NCI-H524 treated with DMSO at 0.1 percent for 48 hours (cell line): ENCODE results near the gene TUNAR.

ENCODE experiments used
- DNase-seq: peaks from one replicate; lab custom pipeline; 2025; lab: John Stamatoyannopoulos, UW

TUNAR gene

DNA sequence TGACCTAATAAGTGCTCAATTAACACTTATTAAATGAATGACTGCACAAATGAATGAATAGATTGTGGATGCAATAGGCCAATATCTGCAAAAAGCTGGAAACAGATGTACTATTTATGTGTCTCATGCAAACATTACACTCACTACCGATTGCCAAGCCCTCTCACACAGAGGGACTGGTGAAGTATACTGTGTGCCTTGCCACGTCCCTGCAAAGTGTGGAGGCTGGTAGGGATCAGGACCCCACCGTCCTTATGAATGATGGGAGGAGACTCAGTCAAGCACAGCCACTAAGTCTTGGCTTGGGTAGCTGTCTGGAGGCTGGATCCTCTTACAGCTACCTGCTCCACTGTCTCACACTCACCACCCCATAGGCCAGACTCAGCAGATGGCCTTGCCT, 3.9 kb upstream of the TUNAR start:
- DNase-seq, result no peak

DNA sequence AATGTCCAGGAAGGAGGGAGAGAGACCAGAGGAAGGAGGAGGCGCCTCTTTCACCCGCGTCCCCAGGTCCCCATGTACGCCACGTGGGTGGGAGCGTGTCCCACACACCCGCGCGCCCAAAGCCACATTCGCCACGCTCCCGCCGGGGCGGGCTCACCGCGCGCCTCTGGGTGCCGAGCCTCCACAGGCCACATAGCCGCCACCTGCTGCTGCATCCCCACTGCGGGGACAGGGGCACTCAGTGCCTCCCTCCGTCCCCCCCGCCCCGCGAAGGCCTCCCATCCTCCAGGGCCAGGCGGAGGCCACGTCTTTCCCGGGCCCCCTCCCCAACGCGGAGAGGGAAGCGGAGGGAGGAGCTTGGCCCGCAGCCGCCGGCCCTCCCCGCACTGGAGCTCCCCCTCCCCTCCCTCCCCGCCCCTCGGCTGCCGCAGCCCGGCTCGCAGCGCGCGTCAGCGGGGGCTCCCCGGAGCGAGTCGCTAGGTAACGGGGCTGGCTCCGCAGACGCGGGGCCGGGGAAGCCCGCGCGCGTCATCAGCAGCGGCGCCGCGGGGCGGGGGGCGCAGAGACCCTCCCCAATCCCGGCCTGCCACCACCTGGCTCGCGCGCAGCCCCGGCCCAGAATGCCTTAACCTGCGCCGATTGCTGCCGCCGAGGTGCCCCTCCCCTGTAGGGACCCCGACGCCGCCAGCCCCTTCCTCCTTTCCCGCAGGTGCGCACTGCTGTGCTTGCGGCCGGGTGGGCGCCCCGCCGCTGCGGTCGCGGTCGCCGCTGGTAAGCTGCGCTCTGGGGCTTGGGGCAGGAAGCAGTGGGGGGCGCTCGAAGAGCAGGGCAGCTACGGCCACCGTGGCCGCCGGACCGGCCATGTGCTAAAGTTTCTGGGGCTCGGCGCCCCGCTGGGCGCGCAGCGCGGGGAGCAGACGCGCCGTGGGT, 536 bp upstream of the TUNAR start:
- DNase-seq, result no peak

DNA sequence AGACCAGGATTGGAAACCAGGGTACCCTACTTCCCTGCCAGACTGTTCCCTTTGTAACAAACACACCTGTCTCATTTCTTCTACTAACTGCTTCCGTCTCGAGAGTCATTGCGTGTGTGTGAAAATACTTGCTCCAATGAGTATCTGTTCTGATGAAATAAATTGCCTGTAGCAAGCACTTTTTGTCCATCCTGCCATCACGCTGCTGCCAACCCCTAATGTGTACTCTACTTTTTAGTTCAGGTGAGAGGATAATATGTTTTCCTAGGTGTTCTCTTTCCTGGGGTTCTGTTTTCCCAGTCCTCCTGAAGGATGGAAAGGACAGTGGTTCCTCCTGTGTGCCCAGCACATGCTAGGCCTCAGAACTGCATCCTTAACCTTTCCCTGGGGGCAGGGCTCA, 1.0 kb downstream of the TUNAR start:
- DNase-seq, result no peak

GRCh38 chr14:95884377-95884776, 7.7 kb downstream of the TUNAR start:
- DNase-seq, result no peak

DNA sequence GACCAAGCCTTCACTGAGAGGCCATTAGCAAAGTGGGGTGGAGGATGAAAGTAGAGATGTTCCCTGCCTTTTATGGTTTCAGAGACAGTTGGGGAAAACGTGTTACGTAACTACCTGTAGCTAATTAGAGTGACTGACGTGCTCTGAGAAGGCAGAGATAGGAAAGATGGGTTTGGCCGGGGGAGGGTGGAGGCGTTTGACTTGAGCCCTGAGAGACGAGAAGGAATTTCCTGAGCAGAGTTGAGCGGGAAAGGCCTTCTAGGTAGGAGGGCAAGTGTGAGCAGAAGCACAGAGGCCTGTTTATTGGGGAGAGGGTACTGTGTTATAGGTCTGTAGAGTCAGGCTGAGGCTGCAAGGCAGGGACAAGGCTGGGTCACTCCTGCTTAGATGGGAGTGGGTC, 8.6 kb downstream of the TUNAR start:
- DNase-seq, result no peak

DNA sequence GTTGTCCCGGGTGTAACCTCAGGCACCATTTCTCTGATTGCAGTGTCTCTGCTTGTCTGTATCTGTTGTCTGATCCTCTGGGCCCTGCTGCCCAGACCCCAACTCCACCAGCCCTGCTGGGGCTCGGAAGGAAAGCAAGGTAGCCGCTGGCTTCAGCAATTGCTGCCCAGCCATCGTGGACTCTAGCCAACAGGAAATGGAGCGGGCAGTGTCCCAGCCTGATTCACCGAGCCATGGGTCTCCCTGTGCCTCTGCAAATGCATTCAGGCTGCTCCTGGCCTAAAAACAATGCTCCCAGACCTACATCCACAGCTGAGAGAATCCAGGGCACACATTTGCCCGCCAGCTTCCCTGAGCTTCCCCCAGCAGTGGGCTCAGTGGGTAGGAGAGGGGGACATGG, 9.2 kb downstream of the TUNAR start:
- no peak for DNase-seq

- DNase-seq, result no peak
These were observed 9.9 kb downstream of the TUNAR start for GRCh38 chr14:95886366-95887056.

GRCh38 chr14:95887351-95887750, 10.7 kb downstream of the TUNAR start:
- no peak for DNase-seq

GRCh38 chr14:95889236-95889979, 12.8 kb downstream of the TUNAR start:
- no peak for DNase-seq

- DNase-seq, result no peak
These were observed 15.1 kb downstream of the TUNAR start for GRCh38 chr14:95891742-95892141.

DNA sequence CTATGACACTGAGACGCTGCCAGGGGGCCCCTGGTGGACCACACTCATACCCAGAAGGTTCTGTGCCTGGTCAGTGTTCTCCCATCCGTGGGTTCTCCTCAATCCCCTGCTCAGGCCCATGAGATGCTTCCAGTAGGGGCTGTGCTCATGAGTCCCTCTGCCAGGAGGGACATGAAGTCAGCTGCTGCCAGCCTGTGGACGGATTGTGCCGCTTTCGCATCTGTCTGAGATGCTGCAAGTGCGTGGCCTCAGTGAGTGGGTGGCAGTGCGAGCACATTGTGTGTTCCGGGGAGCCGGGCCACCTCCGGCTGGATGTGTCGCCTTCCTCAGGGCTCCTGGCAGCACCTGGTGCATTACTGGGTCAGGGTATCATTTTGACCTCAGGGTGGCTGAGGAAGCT, 15.5 kb downstream of the TUNAR start:
- no peak for DNase-seq

- DNase-seq, result no peak
These were observed 19.1 kb downstream of the TUNAR start for GRCh38 chr14:95895720-95896119.

GRCh38 chr14:95896498-95897135, 20.0 kb downstream of the TUNAR start:
- no peak for DNase-seq

GRCh38 chr14:95897280-95897679, 20.6 kb downstream of the TUNAR start:
- no peak for DNase-seq

DNA sequence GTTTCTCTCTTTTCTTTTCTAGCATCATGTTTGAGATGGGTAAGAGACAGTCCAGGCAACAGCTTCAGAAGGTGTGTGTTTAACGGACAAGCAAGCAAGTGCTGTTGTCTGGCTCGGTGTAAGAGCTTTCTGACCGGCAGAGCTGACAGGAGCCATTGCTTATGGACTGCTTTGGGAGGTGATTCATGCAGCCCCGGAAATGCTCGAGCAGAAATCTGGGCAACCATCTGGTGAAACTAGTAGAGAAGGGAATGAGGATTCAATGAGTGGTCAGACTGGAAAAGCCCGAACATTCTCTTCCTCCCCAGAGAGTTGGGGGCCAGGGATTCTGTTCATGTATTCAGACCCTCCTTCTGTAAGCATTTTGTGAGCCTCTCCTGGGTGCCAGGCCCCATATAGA, 24.4 kb downstream of the TUNAR start:
- DNase-seq, result no peak

- DNase-seq, result no peak
These were observed 25.7 kb downstream of the TUNAR start for GRCh38 chr14:95902273-95902826.

- DNase-seq, result no peak
These were observed 26.5 kb downstream of the TUNAR start for GRCh38 chr14:95903165-95903564.

DNA sequence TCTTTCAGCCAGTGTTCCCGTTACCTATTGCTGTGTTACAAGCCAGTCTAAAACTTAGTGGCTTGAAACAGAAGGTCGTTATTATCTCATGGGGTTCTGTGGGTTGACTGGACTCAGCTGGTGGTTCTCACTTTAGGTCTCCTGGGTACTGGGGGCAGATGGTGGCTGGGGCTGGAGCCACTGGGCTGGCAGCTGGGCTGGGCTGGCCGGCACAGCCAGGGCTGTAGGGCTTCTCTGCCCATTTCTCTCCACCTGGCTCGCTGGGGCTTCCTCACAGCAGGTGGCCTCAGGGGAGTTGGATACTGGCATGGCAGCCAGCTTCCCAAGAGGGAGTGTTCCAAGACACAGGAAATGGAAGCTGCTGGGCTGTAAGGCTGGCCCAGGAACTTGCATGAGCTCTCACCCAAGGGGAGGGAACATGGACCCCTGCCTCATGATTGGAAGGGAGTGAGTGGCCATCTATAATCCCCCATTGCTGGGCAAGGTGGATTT, 27.0 kb downstream of the TUNAR start:
- DNase-seq, result peak; percentile 10

DNA sequence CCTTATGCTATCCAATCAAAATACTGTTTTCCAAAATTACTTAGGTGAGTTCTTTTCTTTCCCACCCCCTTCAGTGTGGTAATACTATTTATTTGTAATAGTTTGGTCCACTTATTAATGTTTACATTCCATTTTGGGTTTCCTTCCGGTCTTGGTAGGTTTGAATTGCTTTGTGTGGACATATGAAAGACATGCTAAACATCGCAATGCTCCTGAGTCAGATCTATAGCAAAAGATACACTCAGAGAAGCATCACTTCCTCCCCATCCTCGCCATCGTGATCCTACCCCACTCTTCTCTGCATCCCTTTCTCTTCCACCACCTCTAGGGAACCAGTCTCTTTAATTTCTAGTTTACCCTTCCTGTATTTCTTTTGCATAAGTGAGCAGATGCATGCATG, 30.0 kb downstream of the TUNAR start:
- DNase-seq, result no peak

DNA sequence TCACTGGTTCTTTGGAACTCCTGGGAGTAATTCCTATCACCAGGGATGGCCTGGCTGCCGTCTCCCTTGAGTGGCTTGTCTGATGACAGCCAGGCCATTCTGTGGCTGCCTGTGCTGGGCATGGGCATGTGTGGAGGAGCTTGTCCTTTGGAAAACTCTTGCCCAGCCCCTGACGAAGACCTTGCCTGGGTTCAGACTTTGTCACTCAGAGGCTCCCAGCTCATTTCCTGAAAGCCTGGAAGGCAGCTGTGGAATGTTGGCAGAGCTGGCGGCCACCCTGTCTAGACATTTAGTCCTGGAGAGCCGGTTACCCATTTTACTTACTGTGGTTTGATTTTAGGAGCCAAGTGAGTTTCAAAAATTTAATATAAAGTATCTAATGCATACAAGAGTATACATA, 34.0 kb downstream of the TUNAR start:
- no peak for DNase-seq

GRCh38 chr14:95911456-95911855, 34.8 kb downstream of the TUNAR start:
- no peak for DNase-seq

GRCh38 chr14:95915330-95915729, 38.7 kb downstream of the TUNAR start:
- no peak for DNase-seq
